ENCODE measurements around the gene MPV17.
"Not testable (repeated sequence)": the region's sequence is repeated elsewhere in the genome, so short reads cannot be mapped to it uniquely, and the experiment has no call there.

The MPV17 gene

GRCh38 chr2:27324720-27325119, 1.8 kb upstream of the MPV17 start:
- peaks cover 43% of the 10 kb centered on the region for H3K36me3 ChIP-seq
- no peaks in the 10 kb centered on the region for H3K9me3 ChIP-seq (ENCODE audit: severe bottlenecking)
- H3K4me3 ChIP-seq (ENCODE audit: low read depth, low read length) = no peak overlapping the region
- no peak overlapping the region for H3K27ac ChIP-seq
- DNase-seq = no peak
- no peak for TF ChIP-seq CTCF (IDR thresholded peaks at IDR 0.05; ENCODE audit: low read depth, low read length)
- no peaks in the 10 kb centered on the region for H3K27me3 ChIP-seq (ENCODE audit: insufficient read depth, low read depth, severe bottlenecking)

- H3K4me3 ChIP-seq (ENCODE audit: low read depth, low read length) = peak overlapping the region; percentile 89
- peaks cover 33% of the 10 kb centered on the region for H3K36me3 ChIP-seq
- no peak for TF ChIP-seq CTCF (IDR thresholded peaks at IDR 0.05; ENCODE audit: low read depth, low read length)
- peak overlapping the region; percentile 91 for H3K27ac ChIP-seq
- H3K9me3 ChIP-seq (ENCODE audit: severe bottlenecking) = no peaks in the 10 kb centered on the region
- no peaks in the 10 kb centered on the region for H3K27me3 ChIP-seq (ENCODE audit: insufficient read depth, low read depth, severe bottlenecking)
- no peak for DNase-seq
These were observed 844 bp upstream of the MPV17 start for GRCh38 chr2:27323596-27324285.

- peak; percentile 29 for DNase-seq
- no peak for TF ChIP-seq CTCF (IDR thresholded peaks at IDR 0.05; ENCODE audit: low read depth, low read length)
- peaks cover 21% of the 10 kb centered on the region for H3K36me3 ChIP-seq
- H3K27ac ChIP-seq = peak overlapping the region; percentile 91
- no peaks in the 10 kb centered on the region for H3K9me3 ChIP-seq (ENCODE audit: severe bottlenecking)
- H3K4me3 ChIP-seq (ENCODE audit: low read depth, low read length) = peak overlapping the region; percentile 89
- no peaks in the 10 kb centered on the region for H3K27me3 ChIP-seq (ENCODE audit: insufficient read depth, low read depth, severe bottlenecking)
These were observed 564 bp downstream of the MPV17 start for GRCh38 chr2:27322301-27322765.

- peak overlapping the region; percentile 19; the same call in 1 of the 2 replicates for H3K27ac ChIP-seq
- DNase-seq = peak; percentile 83
- peaks cover 8% of the 10 kb centered on the region for H3K36me3 ChIP-seq
These were observed 1.8 kb downstream of the MPV17 start for GRCh38 chr2:27320958-27321543.

GRCh38 chr2:27319839-27320238, 3.1 kb downstream of the MPV17 start:
- not testable (repeated sequence) for H3K4me3 ChIP-seq (ENCODE audit: low read depth, low read length); H3K9me3 ChIP-seq (ENCODE audit: severe bottlenecking); H3K36me3 ChIP-seq; H3K27ac ChIP-seq; H3K27me3 ChIP-seq (ENCODE audit: insufficient read depth, low read depth, severe bottlenecking); DNase-seq

More at GRCh38 chr2:27320958-27321543, 1.8 kb downstream of the MPV17 start:
- peak; percentile 66 for TF ChIP-seq CTCF (IDR thresholded peaks at IDR 0.05; ENCODE audit: low read depth, low read length)
- Histone ChIP-seq H3K27me3 (ENCODE audit: insufficient read depth, low read depth, severe bottlenecking) (no peaks in the 10 kb centered on the region), H3K4me3 (ENCODE audit: low read depth, low read length) (no peak overlapping the region), H3K9me3 (ENCODE audit: severe bottlenecking) (no peaks in the 10 kb centered on the region)

GRCh38 chr2:27316655-27317412, 6.1 kb downstream of the MPV17 start:
- no peak overlapping the region for H3K27ac ChIP-seq
- no peak for TF ChIP-seq CTCF (IDR thresholded peaks at IDR 0.05; ENCODE audit: low read depth, low read length)
- DNase-seq = no peak

More at GRCh38 chr2:27316655-27317412, 6.1 kb downstream of the MPV17 start:
- H3K4me3 ChIP-seq (ENCODE audit: low read depth, low read length) = no peak overlapping the region
- no peaks in the 10 kb centered on the region for H3K36me3 ChIP-seq
- H3K9me3 ChIP-seq (ENCODE audit: severe bottlenecking) = no peaks in the 10 kb centered on the region
- no peaks in the 10 kb centered on the region for H3K27me3 ChIP-seq (ENCODE audit: insufficient read depth, low read depth, severe bottlenecking)
